Measurements from ENCODE around the gene COL28A1.

COL28A1 gene

GRCh38 chr7:7335215-7335614 is 200.5 kb downstream of the COL28A1 start:
- H2AFZ ChIP-seq (ENCODE audit: low read depth, low read length, severe bottlenecking): no peak overlapping the region
- TF ChIP-seq CTCF (IDR thresholded peaks at IDR 0.05; ENCODE audit: insufficient read depth, low read length, poor library complexity, severe bottlenecking): no peak
- TF ChIP-seq EZH2phosphoT487 (conservative IDR thresholded peaks at IDR 0.05; ENCODE audit: low read length): no peak
- no peak overlapping the region for H3K4me3 ChIP-seq (ENCODE audit: insufficient read depth, low read length, poor library complexity, severe bottlenecking)
- no peak overlapping the region for H3K4me2 ChIP-seq (ENCODE audit: low read depth, low read length, poor library complexity, severe bottlenecking)
- no peaks in the 10 kb centered on the region for H4K20me1 ChIP-seq (ENCODE audit: low read depth, low read length)
- 0 out of 2 replicates have a peak, but pooled peaks cover 3% of the 10 kb centered on the region for H3K9me3 ChIP-seq (ENCODE audit: insufficient read depth, low read length)
- no peaks in the 10 kb centered on the region for H3F3A ChIP-seq (ENCODE audit: insufficient read depth)
- H3K79me2 ChIP-seq (ENCODE audit: insufficient read depth, low read length): no peaks in the 10 kb centered on the region
- no peak overlapping the region for H3K27ac ChIP-seq (ENCODE audit: low read depth, low read length)
- H3K27me3 ChIP-seq (ENCODE audit: low read length): no peaks in the 10 kb centered on the region
- H3K9me2 ChIP-seq (replicated peaks; ENCODE audit: insufficient read depth, low read length): no peaks in the 10 kb centered on the region
- H3K9ac ChIP-seq (ENCODE audit: low read length): no peak overlapping the region
- no peaks in the 10 kb centered on the region for H3K36me3 ChIP-seq (ENCODE audit: low read length)

- Histone ChIP-seq H3K9me3 (ENCODE audit: insufficient read depth, low read length) (0 out of 2 replicates have a peak, but pooled peaks cover 3% of the 10 kb centered on the region), H3K79me2 (ENCODE audit: insufficient read depth, low read length) (no peaks in the 10 kb centered on the region), H3K4me3 (ENCODE audit: insufficient read depth, low read length, poor library complexity, severe bottlenecking) (no peak overlapping the region), H4K20me1 (ENCODE audit: low read depth, low read length) (no peaks in the 10 kb centered on the region), H3K27me3 (ENCODE audit: low read length) (no peaks in the 10 kb centered on the region), H3K9ac (ENCODE audit: low read length) (no peak overlapping the region), H2AFZ (ENCODE audit: low read depth, low read length, severe bottlenecking) (no peak overlapping the region), H3K27ac (ENCODE audit: low read depth, low read length) (no peak overlapping the region), H3K9me2 (replicated peaks; ENCODE audit: insufficient read depth, low read length) (no peaks in the 10 kb centered on the region), H3K4me2 (ENCODE audit: low read depth, low read length, poor library complexity, severe bottlenecking) (no peak overlapping the region), H3F3A (ENCODE audit: insufficient read depth) (no peaks in the 10 kb centered on the region), H3K36me3 (ENCODE audit: low read length) (no peaks in the 10 kb centered on the region)
- no peak for TF ChIP-seq EZH2phosphoT487 (conservative IDR thresholded peaks at IDR 0.05; ENCODE audit: low read length)
These were observed 202.1 kb downstream of the COL28A1 start for GRCh38 chr7:7333610-7334009.

- H4K20me1 ChIP-seq (ENCODE audit: low read depth, low read length): no peaks in the 10 kb centered on the region
- H3K79me2 ChIP-seq (ENCODE audit: insufficient read depth, low read length): no peaks in the 10 kb centered on the region
- no peaks in the 10 kb centered on the region for H3K36me3 ChIP-seq (ENCODE audit: low read length)
- H3F3A ChIP-seq (ENCODE audit: insufficient read depth): no peaks in the 10 kb centered on the region
- H3K27me3 ChIP-seq (ENCODE audit: low read length): no peaks in the 10 kb centered on the region
- no peak overlapping the region for H3K4me3 ChIP-seq (ENCODE audit: insufficient read depth, low read length, poor library complexity, severe bottlenecking)
- no peak overlapping the region for H3K9ac ChIP-seq (ENCODE audit: low read length)
- H3K9me3 ChIP-seq (ENCODE audit: insufficient read depth, low read length): 0 out of 2 replicates have a peak, but pooled peaks cover 3% of the 10 kb centered on the region
- H3K27ac ChIP-seq (ENCODE audit: low read depth, low read length): no peak overlapping the region
- H2AFZ ChIP-seq (ENCODE audit: low read depth, low read length, severe bottlenecking): no peak overlapping the region
- H3K9me2 ChIP-seq (replicated peaks; ENCODE audit: insufficient read depth, low read length): no peaks in the 10 kb centered on the region
- TF ChIP-seq EZH2phosphoT487 (conservative IDR thresholded peaks at IDR 0.05; ENCODE audit: low read length): no peak
- no peak for TF ChIP-seq CTCF (IDR thresholded peaks at IDR 0.05; ENCODE audit: insufficient read depth, low read length, poor library complexity, severe bottlenecking)
- H3K4me2 ChIP-seq (ENCODE audit: low read depth, low read length, poor library complexity, severe bottlenecking): no peak overlapping the region
These were observed 204.2 kb downstream of the COL28A1 start for GRCh38 chr7:7331523-7331922.

- Histone ChIP-seq H3K79me2 (ENCODE audit: insufficient read depth, low read length) (no peaks in the 10 kb centered on the region), H3K27ac (ENCODE audit: low read depth, low read length) (no peak overlapping the region), H3K36me3 (ENCODE audit: low read length) (no peaks in the 10 kb centered on the region)
These were observed 204.7 kb downstream of the COL28A1 start for GRCh38 chr7:7330997-7331396.

More at GRCh38 chr7:7330997-7331396, 204.7 kb downstream of the COL28A1 start:
- Histone ChIP-seq H3K27me3 (ENCODE audit: low read length) (no peaks in the 10 kb centered on the region), H3K9me3 (ENCODE audit: insufficient read depth, low read length) (0 out of 2 replicates have a peak, but pooled peaks cover 3% of the 10 kb centered on the region), H4K20me1 (ENCODE audit: low read depth, low read length) (no peaks in the 10 kb centered on the region), H3K9ac (ENCODE audit: low read length) (no peak overlapping the region), H3K9me2 (replicated peaks; ENCODE audit: insufficient read depth, low read length) (no peaks in the 10 kb centered on the region), H3F3A (ENCODE audit: insufficient read depth) (no peaks in the 10 kb centered on the region), H2AFZ (ENCODE audit: low read depth, low read length, severe bottlenecking) (no peak overlapping the region), H3K4me3 (ENCODE audit: insufficient read depth, low read length, poor library complexity, severe bottlenecking) (no peak overlapping the region), H3K4me2 (ENCODE audit: low read depth, low read length, poor library complexity, severe bottlenecking) (no peak overlapping the region)
- TF ChIP-seq CTCF (IDR thresholded peaks at IDR 0.05; ENCODE audit: insufficient read depth, low read length, poor library complexity, severe bottlenecking): no peak
- no peak for TF ChIP-seq EZH2phosphoT487 (conservative IDR thresholded peaks at IDR 0.05; ENCODE audit: low read length)

All from SU-DHL-6 (cell line).